Peyer's patch (tissue), 4 donors: ENCODE data around the gene HELZ.

Experiments used
- POLR2A ChIP-seq, 2 donors: fragments of 450-650 bp; IDR thresholded peaks; one replicate each; pipeline ENCODE4 v1.5.1; 2017; ENCODE audit warnings: antibody characterized with exemption in 2 of 2, mild to moderate bottlenecking in 2 of 2, moderate library complexity in 2 of 2
- TF ChIP-seq, protein P1 (sequence below), 6 experiments: fragments of 450-650 bp in 4 of 6; fragments of 200-600 bp in 2 of 6; sonication (generic) in 1 of 6; IDR thresholded peaks; one replicate each; pipeline ENCODE4 v1.5.1; 2017 to 2019; ENCODE audit warnings: antibody characterized with exemption in 6 of 6, mild to moderate bottlenecking in 3 of 6, moderate library complexity in 1 of 6

- TF ChIP-seq, protein P1, sequence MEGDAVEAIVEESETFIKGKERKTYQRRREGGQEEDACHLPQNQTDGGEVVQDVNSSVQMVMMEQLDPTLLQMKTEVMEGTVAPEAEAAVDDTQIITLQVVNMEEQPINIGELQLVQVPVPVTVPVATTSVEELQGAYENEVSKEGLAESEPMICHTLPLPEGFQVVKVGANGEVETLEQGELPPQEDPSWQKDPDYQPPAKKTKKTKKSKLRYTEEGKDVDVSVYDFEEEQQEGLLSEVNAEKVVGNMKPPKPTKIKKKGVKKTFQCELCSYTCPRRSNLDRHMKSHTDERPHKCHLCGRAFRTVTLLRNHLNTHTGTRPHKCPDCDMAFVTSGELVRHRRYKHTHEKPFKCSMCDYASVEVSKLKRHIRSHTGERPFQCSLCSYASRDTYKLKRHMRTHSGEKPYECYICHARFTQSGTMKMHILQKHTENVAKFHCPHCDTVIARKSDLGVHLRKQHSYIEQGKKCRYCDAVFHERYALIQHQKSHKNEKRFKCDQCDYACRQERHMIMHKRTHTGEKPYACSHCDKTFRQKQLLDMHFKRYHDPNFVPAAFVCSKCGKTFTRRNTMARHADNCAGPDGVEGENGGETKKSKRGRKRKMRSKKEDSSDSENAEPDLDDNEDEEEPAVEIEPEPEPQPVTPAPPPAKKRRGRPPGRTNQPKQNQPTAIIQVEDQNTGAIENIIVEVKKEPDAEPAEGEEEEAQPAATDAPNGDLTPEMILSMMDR (IDR thresholded peaks at IDR 0.05), result peak in 1 of 6 experiments; percentile 13
- no peak for TF ChIP-seq POLR2A (IDR thresholded peaks at IDR 0.05)
Measured at GRCh38 chr17:67082107-67082506, 162.9 kb downstream of the HELZ start.
